Psoas muscle (tissue), 8 donors: ENCODE data around the gene LDAF1. TPM values are rescaled to one million over a fixed set of nuclear protein-coding genes. Genes with fewer than 3 reads are reported as not detected.

Source experiments
- ATAC-seq, 4 donors: fragments of 200-7000 bp; cut with Tn5 transposase; one replicate each; pipeline ENCODE4 v1.9.1; 2020; ENCODE audit warnings: moderate library complexity in 3 of 4, mild to moderate bottlenecking in 2 of 4
- DNase-seq, 2 donors: peaks; one replicate each; pipeline ENCODE4 v3.0.0-alpha.2; 2020
- H3K27ac ChIP-seq: fragments of 200-600 bp; one replicate; pipeline ENCODE4 v1.8.0; 2022
- H3K27me3 ChIP-seq, 3 donors: fragments of 200-600 bp in 1 of 3; one replicate each; pipeline versions ENCODE4 v1.6.1 to v1.8.0; 2013 to 2022; ENCODE audit warnings: low read length in 2 of 3, mild to moderate bottlenecking in 2 of 3, moderate library complexity in 1 of 3; ENCODE audit not compliant: insufficient read depth in 3 of 3
- H3K36me3 ChIP-seq, 2 donors: fragments of 200-600 bp in 1 of 2; one replicate each; pipeline versions ENCODE4 v1.6.1 to v1.8.0; 2013 to 2022; ENCODE audit warnings: low read depth in 1 of 2, mild to moderate bottlenecking in 1 of 2, moderate library complexity in 1 of 2; ENCODE audit not compliant: insufficient read depth in 1 of 2
- H3K4me1 ChIP-seq: fragments of 200-600 bp; one replicate; pipeline ENCODE4 v1.8.0; 2022
- H3K4me3 ChIP-seq: fragments of 200-600 bp; one replicate; pipeline ENCODE4 v1.8.0; 2022; ENCODE audit warnings: mild to moderate bottlenecking
- H3K9me3 ChIP-seq: fragments of 200-600 bp; one replicate; pipeline ENCODE4 v1.8.0; 2022
- CTCF ChIP-seq: fragments of 200-600 bp; IDR thresholded peaks from one replicate; pipeline ENCODE4 v1.8.0; 2022; ENCODE audit warnings: antibody characterized with exemption
- WGBS, 3 donors: extraction: QIAGEN DNeasy Blood & Tissue Kit; methylation state at CpG; one replicate each; pipeline versions ENCODE4 v1.1.6 to v1.1.7; 2013; 5-methylcytosine and 5-hydroxymethylcytosine counted together
- intact Hi-C, 2 donors: fragments of 100-400 bp; cut with DNase I; formaldehyde crosslinking; loops; one replicate each; pipeline versions ENCODE4 v1.11.0 to v1.14.2; 2022
- polyA plus RNA-seq, 3 donors: library from polyadenylated mRNA; stranded (reverse); fragments of 200-250 nt; gene quantifications; one replicate each; pipeline ENCODE4 v1.2.3, GENCODE V29; 2013
- total RNA-seq, 4 donors: library from RNA; stranded (reverse); fragmentation: NEBNext Ultra II Directional in 2 of 4; extraction: Animal tissue kit (Norgen Biotek cat#: 25700) in 2 of 4; gene quantifications; one replicate each; pipeline versions ENCODE4 v1.2.1 to v1.2.4, GENCODE V29; 2021 to 2023
- donor health status: healthy with polysubstance abuse.
- donor health status: DM: no; HTN: no; CAD: no; lungs with moderate emphysema.
- donor health status: Bipolar disorder and iron deficiency.
- donor health status: healthy.
- donor health status: DM: yes; HTN: yes; CAD: no.
- donor health status: DM: no; HTN: no; CAD: no.
- donor health status: DM: no; HTN: no; CAD: no.
- donor health status: DM: yes; HTN: yes; CAD: no.

Gene LDAF1
- total and polyA plus RNA-seq, 7 donors, result 25.7 to 57.3 (median 39.2) TPM

GRCh38 chr16:21156767-21157467 is 1.6 kb upstream of the LDAF1 start:
- Histone ChIP-seq H3K9me3 (no peaks in the 10 kb centered on the region), H3K4me1 (peaks cover 21% of the 10 kb centered on the region), H3K27ac (no peak overlapping the region), H3K4me3 (no peak overlapping the region), H3K36me3 (no peaks in the 10 kb centered on the region), H3K27me3 (no peaks in the 10 kb centered on the region)
- peak; percentile 57 for TF ChIP-seq CTCF
- DNase-seq (no peak), ATAC-seq (peak in 3 of 4 donors; percentile 26 to 31 (median 29))
- WGBS, 3 donors, result 41 to 49% (median 48%) methylated on average over 6 of the region's 6 CpGs
- intact Hi-C loops, result loop anchor here (5.0 kb wide), 2 partner anchors 120 to 140 kb away; partner anchors contain the start of gene CRYM (in 1 of the 2)

- Histone ChIP-seq H3K9me3 (no peaks in the 10 kb centered on the region), H3K36me3 (no peaks in the 10 kb centered on the region), H3K4me3 (peak overlapping the region; percentile 89), H3K27ac (peak overlapping the region; percentile 82), H3K27me3 (no peaks in the 10 kb centered on the region), H3K4me1 (peaks cover 26% of the 10 kb centered on the region)
- DNase-seq (no peak), ATAC-seq (no peak)
- TF ChIP-seq CTCF, result no peak
- intact Hi-C loops, result loop anchor here (1.0 to 5.0 kb wide), 3 partner anchors 120 to 143 kb away; partner anchors contain the start of gene CRYM (in 1 of the 2)
- WGBS, 3 donors, result 53 to 65% (median 55%) methylated on average over 5 of the region's 5 CpGs
Observed at GRCh38 chr16:21157632-21158031, 842 bp upstream of the LDAF1 start.

- no peaks in the 10 kb centered on the region for H3K27me3 ChIP-seq
- H3K4me1 ChIP-seq, result peaks cover 40% of the 10 kb centered on the region
- H3K36me3 ChIP-seq, result no peaks in the 10 kb centered on the region
- intact Hi-C loops, result loop anchor here (5.0 kb wide), 2 partner anchors 118 to 138 kb away; partner anchors contain the start of gene CRYM (in 1 of the 2)
- peak overlapping the region; percentile 82 for H3K27ac ChIP-seq
- no peaks in the 10 kb centered on the region for H3K9me3 ChIP-seq
- ATAC-seq (peak; percentile 26 to 55 (median 42)), DNase-seq (peak; percentile 48 to 59)
- WGBS, 3 donors, result 2 to 3% (median 2%) methylated on average over 27 of the region's 27 CpGs
- H3K4me3 ChIP-seq, result peak overlapping the region; percentile 89
- no peak for TF ChIP-seq CTCF
Observed at GRCh38 chr16:21159281-21159951, 942 bp downstream of the LDAF1 start.

GRCh38 chr16:21160276-21160675 is 1.8 kb downstream of the LDAF1 start:
- 19 to 33% (median 26%) methylated on average over 1 of the region's 1 CpG for WGBS, 3 donors
- intact Hi-C loops, result no loop called here
- no peaks in the 10 kb centered on the region for H3K9me3 ChIP-seq
- peak overlapping the region; percentile 89 for H3K4me3 ChIP-seq
- H3K4me1 ChIP-seq, result peaks cover 40% of the 10 kb centered on the region
- no peak for TF ChIP-seq CTCF
- H3K36me3 ChIP-seq, result peaks cover 2 to 7% of the 10 kb centered on the region in 2 donors
- no peak for ATAC-seq
- DNase-seq, result no peak
- no peaks in the 10 kb centered on the region for H3K27me3 ChIP-seq
- no peak overlapping the region for H3K27ac ChIP-seq
